ENCODE measurements around the gene SLMAP. TPM values are rescaled to one million over a fixed set of nuclear protein-coding genes. Genes with fewer than 3 reads are reported as not detected.

SLMAP gene
- total RNA-seq (ENCODE audit: unreplicated experiment), result 52.0 TPM
- long read RNA-seq, partial matches to known transcripts, result 3 of 4 reads
- long read RNA-seq, other reads (novel, unspliced or antisense), result 1 of 4 reads

- H3K9me3 Mint-ChIP-seq (ENCODE audit: unreplicated experiment), result peaks cover 2% of the 10 kb centered on the region
- peak within 1 kb of the TSS; percentile 93 for H3K27ac Mint-ChIP-seq (ENCODE audit: unreplicated experiment)
- peaks cover 10% of the 10 kb centered on the region for H3K4me1 Mint-ChIP-seq (ENCODE audit: low read depth, unreplicated experiment)
- H3K4me3 Mint-ChIP-seq (ENCODE audit: unreplicated experiment), result peak within 1 kb of the TSS; percentile 94
- DNase-seq, result peak; percentile 92
- no peak for TF ChIP-seq CTCF (IDR thresholded peaks at IDR 0.05; ENCODE audit: partially characterized antibody, unreplicated experiment)
- peaks cover 4% of the 10 kb centered on the region for H3K27me3 Mint-ChIP-seq (ENCODE audit: unreplicated experiment)
- no peaks in the 10 kb centered on the region for H3K36me3 Mint-ChIP-seq (ENCODE audit: unreplicated experiment)
Observed at GRCh38 chr3:57755741-57756527, at the start of gene SLMAP. Gene SLMAP (plus strand): TSS chr3:57756309. CDS start chr3:57757652, 1,343 bp downstream.

GRCh38 chr3:57706462-57706861, 49.6 kb upstream of the SLMAP start:
- Mint-ChIP-seq H3K4me1 (ENCODE audit: low read depth, unreplicated experiment) (no peaks in the 10 kb centered on the region), H3K36me3 (ENCODE audit: unreplicated experiment) (peaks cover 7% of the 10 kb centered on the region), H3K27me3 (ENCODE audit: unreplicated experiment) (peaks cover 4% of the 10 kb centered on the region), H3K27ac (ENCODE audit: unreplicated experiment) (no peak overlapping the region), H3K9me3 (ENCODE audit: unreplicated experiment) (no peaks in the 10 kb centered on the region), H3K4me3 (ENCODE audit: unreplicated experiment) (no peak overlapping the region)
- DNase-seq, result no peak
- TF ChIP-seq CTCF (IDR thresholded peaks at IDR 0.05; ENCODE audit: partially characterized antibody, unreplicated experiment), result no peak

- H3K9me3 Mint-ChIP-seq (ENCODE audit: unreplicated experiment), result no peaks in the 10 kb centered on the region
- peaks cover 4% of the 10 kb centered on the region for H3K27me3 Mint-ChIP-seq (ENCODE audit: unreplicated experiment)
Observed at GRCh38 chr3:57709031-57709430, 47.1 kb upstream of the SLMAP start.

GRCh38 chr3:57709559-57709958, 46.5 kb upstream of the SLMAP start:
- no peak for DNase-seq
- peaks cover 4% of the 10 kb centered on the region for H3K27me3 Mint-ChIP-seq (ENCODE audit: unreplicated experiment)
- no peak overlapping the region for H3K4me3 Mint-ChIP-seq (ENCODE audit: unreplicated experiment)

More at GRCh38 chr3:57709031-57709430, 47.1 kb upstream of the SLMAP start:
- H3K4me3 Mint-ChIP-seq (ENCODE audit: unreplicated experiment), result no peak overlapping the region
- no peak for DNase-seq
- no peak overlapping the region for H3K27ac Mint-ChIP-seq (ENCODE audit: unreplicated experiment)
- no peaks in the 10 kb centered on the region for H3K4me1 Mint-ChIP-seq (ENCODE audit: low read depth, unreplicated experiment)
- TF ChIP-seq CTCF (IDR thresholded peaks at IDR 0.05; ENCODE audit: partially characterized antibody, unreplicated experiment), result no peak
- H3K36me3 Mint-ChIP-seq (ENCODE audit: unreplicated experiment), result peaks cover 7% of the 10 kb centered on the region

More at GRCh38 chr3:57709559-57709958, 46.5 kb upstream of the SLMAP start:
- Mint-ChIP-seq H3K27ac (ENCODE audit: unreplicated experiment) (no peak overlapping the region), H3K9me3 (ENCODE audit: unreplicated experiment) (no peaks in the 10 kb centered on the region), H3K4me1 (ENCODE audit: low read depth, unreplicated experiment) (no peaks in the 10 kb centered on the region), H3K36me3 (ENCODE audit: unreplicated experiment) (peaks cover 7% of the 10 kb centered on the region)
- TF ChIP-seq CTCF (IDR thresholded peaks at IDR 0.05; ENCODE audit: partially characterized antibody, unreplicated experiment), result no peak

All from glutamatergic neuron (in vitro differentiated cells).